ENCODE results near the gene APOD.
"Not testable (repeated sequence)": the region's sequence is repeated elsewhere in the genome, so short reads cannot be mapped to it uniquely, and the experiment has no call there.

Gene APOD

DNA sequence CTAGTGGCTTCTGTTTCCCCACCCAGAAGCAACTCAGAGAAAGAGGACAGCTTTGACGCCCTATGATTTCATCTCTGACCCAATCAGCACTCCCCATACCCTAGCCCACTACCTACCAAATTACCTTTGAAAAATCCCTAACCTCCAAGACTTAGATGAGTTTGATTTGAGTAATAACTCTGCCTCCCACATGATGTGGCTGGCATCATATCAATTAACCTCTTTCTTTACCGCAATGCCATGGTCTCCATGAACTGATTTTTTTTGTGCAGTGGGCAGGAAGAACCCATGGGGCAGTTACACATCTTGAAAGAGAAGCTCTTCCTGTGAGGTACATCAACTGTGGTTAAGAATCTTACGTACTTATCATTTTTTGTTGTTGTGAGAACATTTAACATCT is 25.5 kb upstream of the APOD start:
- intact Hi-C loops (cut with micrococcal nuclease): no loop called here
- peaks cover 44% of the 10 kb centered on the region for H3K9me3 Mint-ChIP-seq

DNA sequence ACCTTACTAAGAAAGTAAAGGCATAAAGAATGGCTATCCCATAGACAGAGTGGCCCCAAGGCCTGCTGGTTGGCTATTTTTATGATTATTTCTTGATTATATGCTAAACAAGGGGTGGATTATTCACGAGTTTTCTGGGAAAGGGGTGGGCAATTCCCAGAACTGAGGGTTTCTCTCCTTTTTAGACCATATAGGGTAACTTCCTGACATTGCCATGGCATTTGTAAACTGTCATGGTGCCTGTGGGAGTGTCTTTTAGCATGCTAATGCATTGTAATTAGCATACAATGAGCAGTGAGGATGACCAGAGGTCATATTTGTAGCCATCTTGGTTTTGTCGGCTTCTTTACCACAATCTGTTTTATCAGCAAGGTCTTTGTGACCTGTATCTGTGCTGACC is 18.0 kb upstream of the APOD start:
- H3K4me3 Mint-ChIP-seq; intact Hi-C loops (cut with micrococcal nuclease); H3K36me3 Mint-ChIP-seq (ENCODE audit: low read depth); H3K27ac Mint-ChIP-seq; H3K4me1 Mint-ChIP-seq (ENCODE audit: low read depth): not testable (repeated sequence)
- H3K9me3 Mint-ChIP-seq: peaks cover 14% of the 10 kb centered on the region
- peaks cover 20% of the 10 kb centered on the region for H3K27me3 Mint-ChIP-seq

More for the DNA sequence above, 25.5 kb upstream of the APOD start:
- Mint-ChIP-seq H3K4me3 (no peak overlapping the region), H3K36me3 (ENCODE audit: low read depth) (no peaks in the 10 kb centered on the region), H3K27me3 (peaks cover 22% of the 10 kb centered on the region), H3K4me1 (ENCODE audit: low read depth) (peaks cover 6% of the 10 kb centered on the region), H3K27ac (no peak overlapping the region)

DNA sequence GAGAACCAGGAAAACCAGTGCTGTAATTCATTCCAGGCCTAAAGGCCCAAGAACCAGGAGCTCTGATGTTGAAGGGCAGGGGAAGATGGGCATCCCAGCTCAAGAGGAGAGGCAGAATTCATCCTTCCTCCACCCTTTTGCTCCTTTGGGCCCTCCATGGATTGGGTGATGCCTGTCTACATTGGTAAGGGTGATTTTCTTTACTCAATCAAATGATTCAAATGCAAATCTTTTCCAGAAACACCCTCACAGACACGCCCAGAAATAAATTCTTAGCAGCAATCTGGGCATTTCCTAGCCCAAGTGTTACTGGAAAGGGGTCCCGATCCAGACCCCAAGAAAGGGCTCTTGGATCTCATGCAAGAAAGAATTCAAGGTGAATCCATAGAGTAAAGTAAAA is 17.6 kb upstream of the APOD start:
- H3K36me3 Mint-ChIP-seq (ENCODE audit: low read depth): no peaks in the 10 kb centered on the region
- no peak overlapping the region for H3K4me3 Mint-ChIP-seq
- no peaks in the 10 kb centered on the region for H3K4me1 Mint-ChIP-seq (ENCODE audit: low read depth)
- intact Hi-C loops (cut with micrococcal nuclease): no loop called here
- peaks cover 22% of the 10 kb centered on the region for H3K27me3 Mint-ChIP-seq
- no peak overlapping the region for H3K27ac Mint-ChIP-seq
- H3K9me3 Mint-ChIP-seq: peaks cover 10% of the 10 kb centered on the region

DNA sequence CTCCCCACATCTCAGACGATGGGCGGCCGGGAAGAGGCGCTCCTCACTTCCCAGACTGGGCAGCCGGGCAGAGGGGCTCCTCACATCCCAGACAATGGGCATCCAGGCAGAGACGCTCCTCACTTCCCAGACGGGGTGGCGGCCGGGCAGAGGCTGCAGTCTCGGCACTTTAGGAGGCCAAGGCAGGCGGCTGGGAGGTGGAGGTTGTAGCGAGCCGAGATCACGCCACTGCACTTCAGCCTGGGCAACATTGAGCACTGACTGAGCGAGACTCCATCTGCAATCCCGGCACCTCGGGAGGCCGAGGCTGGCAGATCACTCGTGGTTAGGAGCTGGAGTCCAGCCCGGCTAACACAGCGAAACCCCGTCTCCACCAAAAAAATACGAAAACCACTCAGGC is 16.2 kb upstream of the APOD start:
- H3K36me3 Mint-ChIP-seq (ENCODE audit: low read depth); intact Hi-C loops (cut with micrococcal nuclease); H3K4me1 Mint-ChIP-seq (ENCODE audit: low read depth); H3K9me3 Mint-ChIP-seq; H3K4me3 Mint-ChIP-seq; H3K27ac Mint-ChIP-seq: not testable (repeated sequence)
- H3K27me3 Mint-ChIP-seq: peaks cover 26% of the 10 kb centered on the region

DNA sequence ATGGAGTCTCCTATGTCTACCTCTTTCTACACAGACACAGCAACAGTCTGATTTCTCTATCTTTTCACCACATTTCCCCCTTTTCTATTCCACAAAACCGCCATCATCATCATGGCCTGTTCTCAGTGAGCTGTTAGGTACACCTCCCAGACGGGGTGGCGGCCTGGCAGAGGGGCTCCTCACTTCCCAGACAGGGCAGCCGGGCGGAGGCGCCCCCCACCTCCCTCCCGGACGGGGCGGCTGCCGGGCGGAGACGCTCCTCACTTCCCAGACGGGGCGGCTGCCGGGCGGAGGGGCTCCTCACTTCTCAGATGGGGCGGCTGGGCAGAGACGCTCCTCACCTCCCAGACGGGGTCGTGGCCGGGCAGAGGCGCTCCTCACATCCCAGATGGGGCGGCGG is 15.8 kb upstream of the APOD start:
- intact Hi-C loops (cut with micrococcal nuclease); H3K27ac Mint-ChIP-seq; H3K4me3 Mint-ChIP-seq; H3K9me3 Mint-ChIP-seq; H3K36me3 Mint-ChIP-seq (ENCODE audit: low read depth); H3K4me1 Mint-ChIP-seq (ENCODE audit: low read depth): not testable (repeated sequence)
- peaks cover 24% of the 10 kb centered on the region for H3K27me3 Mint-ChIP-seq

DNA sequence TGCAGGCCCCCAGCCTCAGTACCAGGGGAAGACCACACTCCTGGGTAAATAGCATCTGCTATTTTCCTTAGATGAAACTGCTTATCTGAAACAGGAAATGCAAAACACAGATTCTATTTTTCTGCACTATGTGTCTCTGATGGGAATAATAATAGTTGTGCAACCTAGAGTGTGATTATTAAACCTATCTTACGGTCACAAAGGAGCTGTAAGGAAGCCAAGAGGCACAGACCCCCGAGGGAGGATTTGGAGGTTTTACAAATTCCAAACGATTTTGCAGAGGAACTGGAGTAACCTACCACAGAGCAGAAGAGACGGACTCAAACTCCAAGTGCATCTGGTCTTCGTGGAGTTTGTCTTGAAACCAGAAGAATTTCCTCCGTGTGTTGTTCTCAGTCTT is 14.1 kb upstream of the APOD start:
- Mint-ChIP-seq H3K9me3 (no peaks in the 10 kb centered on the region), H3K27me3 (peaks cover 21% of the 10 kb centered on the region), H3K4me1 (ENCODE audit: low read depth) (no peaks in the 10 kb centered on the region), H3K36me3 (ENCODE audit: low read depth) (no peaks in the 10 kb centered on the region), H3K27ac (no peak overlapping the region), H3K4me3 (no peak overlapping the region)
- intact Hi-C loops (cut with micrococcal nuclease): no loop called here

DNA sequence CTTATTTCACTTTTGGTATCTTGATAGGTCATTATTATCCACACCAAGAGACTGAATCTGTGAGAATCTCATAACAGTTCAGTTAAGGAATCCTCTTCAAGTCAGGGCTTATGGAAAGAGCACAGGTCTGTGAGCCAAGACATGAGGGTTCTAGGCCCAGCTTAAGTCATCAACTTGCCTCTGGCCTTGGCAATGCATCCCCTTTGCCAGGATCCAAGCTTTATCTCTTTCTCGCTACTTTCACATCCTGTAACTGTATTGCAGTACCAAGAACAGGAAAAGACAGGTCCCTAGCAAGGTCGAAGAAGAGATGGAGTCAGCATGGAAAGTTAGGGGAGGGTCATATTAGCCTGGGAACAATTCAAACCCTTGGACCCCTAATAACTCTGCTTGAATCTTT is 13.5 kb upstream of the APOD start:
- H3K27me3 Mint-ChIP-seq: peaks cover 26% of the 10 kb centered on the region
- H3K4me1 Mint-ChIP-seq (ENCODE audit: low read depth): no peaks in the 10 kb centered on the region
- H3K27ac Mint-ChIP-seq: no peak overlapping the region
- intact Hi-C loops (cut with micrococcal nuclease): no loop called here
- H3K36me3 Mint-ChIP-seq (ENCODE audit: low read depth): no peaks in the 10 kb centered on the region
- H3K9me3 Mint-ChIP-seq: no peaks in the 10 kb centered on the region
- no peak overlapping the region for H3K4me3 Mint-ChIP-seq

DNA sequence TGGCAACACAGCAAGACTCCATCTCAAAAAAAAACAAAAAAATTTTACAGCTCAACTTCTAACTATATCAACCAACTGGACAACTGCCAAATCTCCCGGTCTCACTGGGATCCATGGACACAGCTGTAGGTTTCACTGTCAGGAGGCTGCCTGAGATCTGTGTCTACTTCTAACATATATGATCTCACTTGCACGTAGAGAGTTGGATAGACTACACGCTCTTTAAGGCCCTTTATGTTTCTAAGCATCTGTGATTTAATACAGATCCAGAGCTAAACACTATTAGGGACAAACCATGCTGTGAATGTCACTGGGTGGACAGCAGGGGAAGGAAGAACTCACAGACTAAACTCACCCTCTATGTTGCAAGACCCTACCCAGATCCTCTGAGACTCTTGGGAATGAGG is 13.0 kb upstream of the APOD start:
- Mint-ChIP-seq H3K4me3 (no peak overlapping the region), H3K4me1 (ENCODE audit: low read depth) (no peaks in the 10 kb centered on the region), H3K27me3 (peaks cover 31% of the 10 kb centered on the region), H3K36me3 (ENCODE audit: low read depth) (no peaks in the 10 kb centered on the region), H3K9me3 (no peaks in the 10 kb centered on the region), H3K27ac (no peak overlapping the region)
- intact Hi-C loops (cut with micrococcal nuclease): no loop called here

DNA sequence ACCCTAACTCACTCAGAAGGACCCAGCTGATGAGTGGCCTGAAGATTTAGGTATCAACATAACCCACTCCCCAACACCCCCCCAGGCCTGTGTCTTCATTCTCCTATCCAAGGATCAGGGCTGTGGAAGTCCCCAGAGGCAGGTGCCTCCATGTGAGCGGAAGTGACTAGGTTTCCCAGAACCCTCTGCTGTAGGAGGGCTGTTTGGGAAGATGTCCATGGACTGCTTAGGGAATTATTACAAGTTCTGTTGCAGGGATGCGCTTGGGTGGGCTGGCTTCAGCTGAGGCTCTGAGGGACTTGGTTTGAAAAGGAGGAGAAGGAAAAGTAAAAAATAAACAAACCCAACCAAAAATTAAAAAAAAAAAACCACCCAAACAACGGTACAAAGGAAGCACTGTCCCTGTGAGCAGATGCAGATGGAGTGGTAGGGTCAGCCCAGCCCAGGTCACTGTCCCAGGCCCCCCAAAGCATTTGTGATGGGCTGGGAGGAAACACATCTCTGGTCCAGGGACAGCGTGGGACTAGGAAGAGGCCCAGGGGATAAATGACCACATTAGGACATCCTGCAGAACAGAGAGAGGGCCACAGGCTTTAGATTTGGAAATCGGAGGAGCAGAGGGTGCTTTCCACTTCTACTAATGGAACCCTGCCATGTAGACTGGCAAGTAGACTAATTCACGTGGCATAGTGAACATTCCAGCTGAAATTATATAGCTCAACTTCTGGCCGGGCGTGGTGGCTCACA is 12.2 kb upstream of the APOD start:
- H3K27me3 Mint-ChIP-seq: peaks cover 31% of the 10 kb centered on the region
- H3K36me3 Mint-ChIP-seq (ENCODE audit: low read depth): no peaks in the 10 kb centered on the region

DNA sequence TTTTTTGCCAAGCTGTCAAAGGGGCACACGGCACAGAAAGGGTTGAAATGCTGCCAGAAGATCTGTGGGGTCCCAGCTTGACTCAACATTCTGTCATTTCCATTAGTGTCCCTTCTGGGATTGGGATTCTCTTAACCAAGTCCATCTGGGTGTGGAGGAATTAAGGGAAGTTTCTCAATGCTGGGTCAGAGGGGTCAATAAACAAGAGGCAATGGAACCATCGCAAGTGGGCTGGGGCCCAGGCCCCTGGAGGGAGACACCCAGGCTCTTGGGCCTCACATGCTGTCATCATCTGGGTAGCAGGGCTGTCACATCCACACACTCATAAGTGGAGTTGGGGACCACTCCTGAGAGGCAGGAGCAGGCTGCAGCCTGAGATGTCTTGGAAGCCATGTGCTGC is 8.1 kb upstream of the APOD start:
- intact Hi-C loops (cut with micrococcal nuclease): no loop called here
- no peak overlapping the region for H3K4me3 Mint-ChIP-seq

More for the DNA sequence above, 12.2 kb upstream of the APOD start:
- H3K4me1 Mint-ChIP-seq (ENCODE audit: low read depth): no peaks in the 10 kb centered on the region
- no peaks in the 10 kb centered on the region for H3K9me3 Mint-ChIP-seq
- intact Hi-C loops (cut with micrococcal nuclease): no loop called here
- no peak overlapping the region for H3K4me3 Mint-ChIP-seq
- H3K27ac Mint-ChIP-seq: no peak overlapping the region

DNA sequence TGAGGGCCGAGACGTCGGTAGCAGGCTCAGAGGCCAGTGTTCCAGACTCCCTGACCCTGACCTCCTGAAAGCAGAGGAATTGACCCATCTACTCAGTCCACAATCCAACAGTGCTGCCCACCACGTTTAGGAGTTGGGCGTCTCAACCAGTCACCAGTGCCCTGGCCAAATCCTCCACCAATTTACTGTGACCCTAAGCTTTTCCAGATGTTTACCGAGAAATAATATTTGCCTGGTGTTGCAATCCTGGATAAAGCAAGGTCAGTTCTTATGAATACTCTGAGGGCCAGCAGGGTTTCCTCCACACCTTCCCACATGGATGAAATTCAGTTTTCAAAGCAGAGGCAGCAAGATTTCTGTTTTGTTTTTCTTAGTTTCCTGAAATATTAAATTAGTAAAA is 7.5 kb upstream of the APOD start:
- H3K9me3 Mint-ChIP-seq: no peaks in the 10 kb centered on the region
- peaks cover 27% of the 10 kb centered on the region for H3K27me3 Mint-ChIP-seq
- no peaks in the 10 kb centered on the region for H3K36me3 Mint-ChIP-seq (ENCODE audit: low read depth)
- intact Hi-C loops (cut with micrococcal nuclease): no loop called here
- H3K27ac Mint-ChIP-seq: no peak overlapping the region
- no peaks in the 10 kb centered on the region for H3K4me1 Mint-ChIP-seq (ENCODE audit: low read depth)
- no peak overlapping the region for H3K4me3 Mint-ChIP-seq

More for the DNA sequence above, 8.1 kb upstream of the APOD start:
- Mint-ChIP-seq H3K27ac (no peak overlapping the region), H3K36me3 (ENCODE audit: low read depth) (no peaks in the 10 kb centered on the region), H3K27me3 (peaks cover 24% of the 10 kb centered on the region), H3K9me3 (no peaks in the 10 kb centered on the region), H3K4me1 (ENCODE audit: low read depth) (no peaks in the 10 kb centered on the region)

DNA sequence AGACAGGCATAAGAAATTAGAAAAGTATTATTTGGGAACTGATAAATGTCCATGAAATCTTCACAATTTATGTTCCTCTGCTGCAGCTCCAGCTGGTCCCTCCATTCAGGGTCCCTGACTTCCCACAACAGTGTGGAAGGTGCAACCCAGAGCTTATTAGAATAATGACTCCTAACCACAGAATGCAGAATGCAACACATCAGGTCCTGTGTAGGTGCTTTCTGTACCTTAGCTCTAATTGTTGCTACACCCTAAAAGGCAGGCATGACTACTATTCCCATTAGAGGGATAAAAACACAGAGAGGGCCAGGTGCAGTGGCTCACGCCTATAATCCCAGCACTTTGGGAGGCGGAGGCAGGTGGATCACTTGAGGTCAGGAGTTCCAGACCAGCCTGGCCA is 6.6 kb upstream of the APOD start:
- intact Hi-C loops (cut with micrococcal nuclease); H3K27ac Mint-ChIP-seq; H3K9me3 Mint-ChIP-seq; H3K4me3 Mint-ChIP-seq; H3K4me1 Mint-ChIP-seq (ENCODE audit: low read depth); H3K36me3 Mint-ChIP-seq (ENCODE audit: low read depth): not testable (repeated sequence)
- H3K27me3 Mint-ChIP-seq: peaks cover 31% of the 10 kb centered on the region

DNA sequence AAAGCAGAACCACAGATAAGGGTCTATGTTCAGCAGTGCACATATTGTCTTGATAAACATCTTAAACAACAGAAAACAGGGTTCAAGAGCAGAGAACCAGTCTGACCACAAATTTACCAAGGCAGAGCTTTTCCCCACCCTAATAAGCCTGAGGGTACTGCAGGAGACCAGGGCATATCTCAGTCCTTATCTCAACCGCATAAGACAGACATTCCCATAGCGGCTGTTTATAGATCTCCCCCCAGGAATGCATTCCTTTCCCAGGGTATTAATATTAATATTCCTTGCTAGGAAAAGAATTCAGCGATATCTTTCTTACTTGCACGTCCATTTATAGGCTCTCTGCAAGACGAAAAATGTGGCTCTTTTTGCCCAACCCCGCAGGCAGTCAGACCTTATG is 6.1 kb upstream of the APOD start:
- H3K9me3 Mint-ChIP-seq; H3K4me3 Mint-ChIP-seq; H3K4me1 Mint-ChIP-seq (ENCODE audit: low read depth); intact Hi-C loops (cut with micrococcal nuclease); H3K27ac Mint-ChIP-seq; H3K36me3 Mint-ChIP-seq (ENCODE audit: low read depth): not testable (repeated sequence)
- peaks cover 37% of the 10 kb centered on the region for H3K27me3 Mint-ChIP-seq

DNA sequence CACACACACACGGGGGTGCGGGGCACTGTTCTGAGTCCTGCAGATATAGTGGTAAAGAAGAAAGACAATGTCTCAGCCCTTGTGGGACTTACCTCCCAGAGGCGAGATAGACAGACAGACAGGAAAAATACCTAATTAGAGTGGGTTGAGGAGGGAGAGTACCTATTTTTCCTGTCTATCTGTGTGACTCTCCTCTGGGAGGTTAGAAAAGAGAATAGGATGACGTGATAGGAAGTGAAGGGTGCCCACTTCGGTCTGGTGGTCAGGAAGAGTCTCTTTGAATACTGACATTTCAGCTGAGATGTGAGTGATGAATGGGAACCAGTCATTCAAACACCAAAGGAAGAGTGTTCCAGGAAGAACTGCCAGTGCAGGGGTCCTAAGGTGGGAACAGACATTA is 4.1 kb upstream of the APOD start:
- no peaks in the 10 kb centered on the region for H3K4me1 Mint-ChIP-seq (ENCODE audit: low read depth)
- H3K27ac Mint-ChIP-seq: no peak overlapping the region
- H3K9me3 Mint-ChIP-seq: no peaks in the 10 kb centered on the region
- H3K4me3 Mint-ChIP-seq: no peak overlapping the region
- H3K27me3 Mint-ChIP-seq: peaks cover 47% of the 10 kb centered on the region
- intact Hi-C loops (cut with micrococcal nuclease): no loop called here
- no peaks in the 10 kb centered on the region for H3K36me3 Mint-ChIP-seq (ENCODE audit: low read depth)

DNA sequence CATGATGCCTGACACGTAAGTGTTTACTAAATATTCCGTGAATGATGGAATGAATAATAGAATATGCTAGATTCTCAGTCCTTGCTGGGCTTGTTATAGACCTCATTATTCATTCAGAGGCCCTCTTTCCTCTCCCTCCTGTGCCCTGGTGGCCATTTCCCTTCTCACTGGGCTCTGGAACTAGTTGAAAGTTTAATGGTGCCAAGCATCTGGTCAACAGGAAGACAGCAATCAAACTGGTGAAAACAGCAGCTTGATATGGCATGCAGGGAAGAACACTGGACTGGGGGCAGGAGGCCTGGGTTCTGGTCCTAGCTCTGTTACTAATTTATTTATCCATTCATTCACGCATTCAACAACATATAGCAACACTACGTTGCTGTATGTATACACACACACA is 3.7 kb upstream of the APOD start:
- Mint-ChIP-seq H3K9me3 (no peaks in the 10 kb centered on the region), H3K4me3 (no peak overlapping the region), H3K27me3 (peaks cover 46% of the 10 kb centered on the region), H3K36me3 (ENCODE audit: low read depth) (no peaks in the 10 kb centered on the region), H3K4me1 (ENCODE audit: low read depth) (no peaks in the 10 kb centered on the region), H3K27ac (no peak overlapping the region)
- intact Hi-C loops (cut with micrococcal nuclease): no loop called here

Measured in dendritic cell treated with granulocyte-macrophage colony-stimulating factor and Interleukin-4, amounts not matched to agents 40 ng/mL and 50 ng/mL, for 4 days (primary cell).